Heart left ventricle (tissue), 16 donors: ENCODE results near the gene IL36B. TPM values are rescaled to one million over a fixed set of nuclear protein-coding genes. Genes with fewer than 3 reads are reported as not detected.

ENCODE experiments used
- ATAC-seq, 4 donors: fragments of 200-7000 bp; cut with Tn5 transposase; one replicate each; pipeline ENCODE4 v1.9.1; 2020 to 2022; ENCODE audit warnings: moderate library complexity in 4 of 4, mild to moderate bottlenecking in 3 of 4, moderate number of reproducible peaks in 1 of 4
- DNase-seq, 5 donors: peaks; one replicate each; pipeline ENCODE4 v3.0.0-alpha.2; 2020
- H3K27ac ChIP-seq, 12 donors: fragments of 200-600 bp; sonication (generic) in 4 of 12; one replicate each; pipeline versions ENCODE4 v1.5.0 to v1.8.0; 2016 to 2022; ENCODE audit warnings: mild to moderate bottlenecking in 2 of 12
- H3K27me3 ChIP-seq, 9 donors: fragments of 200-600 bp; sonication (generic) in 2 of 9; one replicate each; pipeline versions ENCODE4 v1.5.1 to v1.8.0; 2016 to 2022; ENCODE audit warnings: mild to moderate bottlenecking in 3 of 9
- H3K36me3 ChIP-seq, 9 donors: fragments of 200-600 bp; sonication (generic) in 2 of 9; one replicate each; pipeline versions ENCODE4 v1.5.0 to v1.8.0; 2018 to 2022; ENCODE audit warnings: mild to moderate bottlenecking in 2 of 9
- H3K4me1 ChIP-seq, 12 donors: fragments of 200-600 bp; sonication (generic) in 4 of 12; one replicate each; pipeline versions ENCODE4 v1.5.0 to v1.8.0; 2016 to 2022; ENCODE audit warnings: mild to moderate bottlenecking in 3 of 12
- H3K4me3 ChIP-seq, 12 donors: fragments of 200-600 bp; sonication (generic) in 4 of 12; one replicate each; pipeline versions ENCODE4 v1.5.0 to v1.8.0; 2017 to 2022; ENCODE audit warnings: mild to moderate bottlenecking in 9 of 12, moderate library complexity in 4 of 12
- H3K9me3 ChIP-seq, 12 donors: fragments of 200-600 bp; sonication (generic) in 4 of 12; one replicate each; pipeline versions ENCODE4 v1.5.0 to v1.8.0; 2016 to 2022; ENCODE audit warnings: mild to moderate bottlenecking in 1 of 12
- CTCF ChIP-seq, 12 donors: fragments of 200-600 bp; sonication (generic) in 4 of 12; IDR thresholded peaks; one replicate each; pipeline versions ENCODE4 v1.5.0 to v1.8.0; 2018 to 2022; ENCODE audit warnings: antibody characterized with exemption in 12 of 12, mild to moderate bottlenecking in 5 of 12
- POLR2A ChIP-seq, 2 donors: fragments of 450-650 bp; IDR thresholded peaks; one replicate each; pipeline ENCODE4 v1.6.1; 2017; ENCODE audit warnings: antibody characterized with exemption in 2 of 2, mild to moderate bottlenecking in 2 of 2, moderate library complexity in 2 of 2
- WGBS, 4 donors: extraction: QIAGEN DNeasy Blood & Tissue Kit in 2 of 4; methylation state at CpG; one replicate each; pipeline versions ENCODE4 v1.1.5 to v1.1.7; 2013 to 2018; 5-methylcytosine and 5-hydroxymethylcytosine counted together
- intact Hi-C, 10 donors: fragments of 100-400 bp; cut with DNase I; formaldehyde crosslinking; loops; one replicate each; pipeline versions ENCODE4 v1.11.1 to v1.14.2; 2022
- polyA plus RNA-seq, 2 donors: library from polyadenylated mRNA; stranded (reverse); fragments of 200-250 nt; gene quantifications; one replicate each; pipeline ENCODE4 v1.2.3, GENCODE V29; 2013
- total RNA-seq, 9 donors: library from RNA; depleted of rRNA in 2 of 9; stranded (reverse); fragments of >200 nt in 2 of 9; fragmentation: NEBNext Ultra II Directional in 3 of 9; extraction: Animal tissue kit (Norgen Biotek cat#: 25700) in 3 of 9; gene quantifications; one replicate each; pipeline versions ENCODE4 v1.1.0 to v1.2.4, GENCODE V29; 2016 to 2023
- donor health status: ischemic (EF 13 %, LVEDD 7.1; RV severe dilation, severe dysfunction).
- donor health status: healthy with polysubstance abuse.
- donor health status: DM: no; HTN: yes; CAD: no.
- donor health status: DM: no; HTN: no; CAD: no.
- donor health status: ischemic (EF 25% LVEDD 6.9; RV normal size, moderate dysfunction).
- donor health status: ischemic (EF 25% LVEDD 5.7; RV mildly dilated, moderate dysfunction).
- donor health status: healthy.
- donor health status: DM: yes; HTN: yes; CAD: no.
- donor health status: ischemic (EF 35%, LVEDD 5.7; RV mildly dilated, moderate dysfunction).
- donor health status: nonischemic (EF 11% LVEDD 7.7; RV severe dilation, severe dysfunction).
- donor health status: DM: yes; HTN: yes; CAD: no.
- donor health status: PGD.
- donor health status: ischemic (EF 29% LVEDD 5.4; RV normal size, mild dysfunction).
- donor health status: nonischemic (EF 23%, LVEDD 6.1; RV moderate dilation, normal function).

IL36B gene
- total and polyA plus RNA-seq, 11 donors: not detected

- ATAC-seq (no peak), DNase-seq (no peak)
- Histone ChIP-seq H3K36me3 (no peaks in the 10 kb centered on the region), H3K27ac (no peak overlapping the region), H3K4me1 (peaks cover 0 to 10% (median 0%) of the 10 kb centered on the region in 12 donors), H3K27me3 (no peaks in the 10 kb centered on the region), H3K9me3 (no peaks in the 10 kb centered on the region), H3K4me3 (no peak overlapping the region)
- intact Hi-C loops: no loop called here
- WGBS, 4 donors: 80 to 90% (median 84%) methylated on average over 4 of the region's 4 CpGs
- TF ChIP-seq POLR2A (IDR thresholded peaks at IDR 0.05): no peak
- no peak for TF ChIP-seq CTCF (IDR thresholded peaks at IDR 0.05)
These were observed 17.3 kb upstream of the IL36B start for GRCh38 chr2:113069676-113070605.

- intact Hi-C loops: no loop called here
- ATAC-seq (no peak), DNase-seq (no peak)
- Histone ChIP-seq H3K4me3 (no peak overlapping the region), H3K4me1 (peaks cover 0 to 7% (median 0%) of the 10 kb centered on the region in 12 donors), H3K36me3 (no peaks in the 10 kb centered on the region), H3K27ac (no peak overlapping the region), H3K27me3 (no peaks in the 10 kb centered on the region), H3K9me3 (no peaks in the 10 kb centered on the region)
- WGBS, 4 donors: 38 to 53% (median 47%) methylated on average over 5 of the region's 5 CpGs
- TF ChIP-seq POLR2A (IDR thresholded peaks at IDR 0.05): no peak
- TF ChIP-seq CTCF (IDR thresholded peaks at IDR 0.05): no peak
These were observed 16.2 kb upstream of the IL36B start for GRCh38 chr2:113068706-113069485.

GRCh38 chr2:113068249-113068648 is 15.6 kb upstream of the IL36B start:
- no peaks in the 10 kb centered on the region for H3K36me3 ChIP-seq
- no peaks in the 10 kb centered on the region for H3K27me3 ChIP-seq
- H3K9me3 ChIP-seq: no peaks in the 10 kb centered on the region
- H3K4me3 ChIP-seq: no peak overlapping the region
- 70 to 76% (median 75%) methylated on average over 2 of the region's 2 CpGs for WGBS, 4 donors
- TF ChIP-seq POLR2A (IDR thresholded peaks at IDR 0.05) (no peak), CTCF (IDR thresholded peaks at IDR 0.05) (no peak)
- intact Hi-C loops: no loop called here
- ATAC-seq: no peak
- DNase-seq: no peak
- no peak overlapping the region for H3K27ac ChIP-seq
- peaks cover 0 to 1% (median 0%) of the 10 kb centered on the region in 12 donors for H3K4me1 ChIP-seq

GRCh38 chr2:113067681-113068080 is 15.0 kb upstream of the IL36B start, which contains the start of gene IL1F10:
IL1F10 (plus strand) TSS chr2:113067970; CDS start chr2:113072739, 4,769 bp downstream.
- WGBS, 4 donors: 84 to 92% (median 85%) methylated on average over 3 of the region's 3 CpGs
- DNase-seq: no peak
- intact Hi-C loops: no loop called here

More at GRCh38 chr2:113067681-113068080, 15.0 kb upstream of the IL36B start, which contains the start of gene IL1F10:
- no peaks in the 10 kb centered on the region for H3K4me1 ChIP-seq
- no peaks in the 10 kb centered on the region for H3K27me3 ChIP-seq
- H3K27ac ChIP-seq: no peak within 1 kb of the TSS
- H3K36me3 ChIP-seq: no peaks in the 10 kb centered on the region
- no peak for TF ChIP-seq POLR2A (IDR thresholded peaks at IDR 0.05)
- no peak for TF ChIP-seq CTCF (IDR thresholded peaks at IDR 0.05)
- no peak for ATAC-seq
- no peaks in the 10 kb centered on the region for H3K9me3 ChIP-seq
- H3K4me3 ChIP-seq: no peak within 1 kb of the TSS
